OCI-LY3 (cell line): ENCODE measurements around the gene MCM6.

Experiments
- H2AFZ ChIP-seq: fragments of 200-600, 300-600 bp; shearing (Covaris generic); 2 replicates; pipeline ENCODE4 v1.6.0; 2014; ENCODE audit warnings: antibody characterized with exemption, low read depth, low read length
- H3K27ac ChIP-seq: fragments of 200-600, 300-600 bp; sonication (generic); 2 replicates; pipeline ENCODE4 v1.5.1; 2014; ENCODE audit warnings: mild to moderate bottlenecking, low read length, moderate library complexity, mixed read lengths
- H3K27me3 ChIP-seq: fragments of 200-600, 300-600 bp; sonication (generic); 2 replicates; pipeline ENCODE4 v1.6.1; 2014; ENCODE audit warnings: low read depth, low read length, mixed read lengths
- H3K36me3 ChIP-seq: fragments of 200-600, 300-600 bp; sonication (generic); replicated peaks from 2 replicates; pipeline ENCODE3; 2014; ENCODE audit warnings: low read depth, low read length, mixed read lengths
- H3K4me1 ChIP-seq: fragments of 300-600, 200-600 bp; sonication (generic); 2 replicates; pipeline ENCODE4 v1.6.1; 2014; ENCODE audit warnings: low read length, mixed read lengths
- H3K4me2 ChIP-seq: fragments of 200-600, 300-600 bp; sonication (generic); 2 replicates; pipeline ENCODE4 v1.6.1; 2014; ENCODE audit warnings: low read length, mixed read lengths
- H3K4me3 ChIP-seq: fragments of 300-600, 200-600 bp; sonication (generic); 2 replicates; pipeline ENCODE4 v1.5.1; 2014; ENCODE audit warnings: antibody characterized with exemption, mild to moderate bottlenecking, low read length, moderate library complexity
- H3K79me2 ChIP-seq: fragments of 300-600, 200-600 bp; shearing (Covaris generic); 2 replicates; pipeline ENCODE4 v1.6.1; 2014; ENCODE audit warnings: mild to moderate bottlenecking, low read length, mixed read lengths
- H3K9ac ChIP-seq: fragments of 300-600, 200-600 bp; shearing (Covaris generic); 2 replicates; pipeline ENCODE4 v1.6.0; 2014; ENCODE audit warnings: mild to moderate bottlenecking, low read length, moderate library complexity
- H3K9me3 ChIP-seq: fragments of 200-600, 300-600 bp; shearing (Covaris generic); 2 replicates; pipeline ENCODE4 v1.6.1; 2014; ENCODE audit warnings: low read length, mixed read lengths; ENCODE audit not compliant: insufficient read depth
- H4K20me1 ChIP-seq: fragments of 200-600, 300-600 bp; sonication (generic); 2 replicates; pipeline ENCODE4 v1.6.1; 2016; ENCODE audit warnings: low read length, mixed read lengths; ENCODE audit not compliant: insufficient read depth
- CTCF ChIP-seq: fragments of 200-600, 300-600 bp; sonication (generic); IDR thresholded peaks from 2 replicates; pipeline ENCODE4 v1.5.1; 2014; ENCODE audit warnings: antibody characterized with exemption, low read length, low read depth
- EZH2phosphoT487 ChIP-seq: fragments of 200-600 bp; shearing (Covaris generic); IDR thresholded peaks from 2 replicates; pipeline ENCODE4 v1.6.1; 2018; ENCODE audit warnings: antibody characterized with exemption, mixed run types, low read depth

The MCM6 gene

GRCh38 chr2:135829378-135830135 lies 46.7 kb downstream of the MCM6 start:
- Histone ChIP-seq H3K36me3 (no peaks in the 10 kb centered on the region), H3K4me3 (no peak overlapping the region), H3K4me1 (no peaks in the 10 kb centered on the region), H3K9me3 (no peaks in the 10 kb centered on the region), H3K9ac (no peak overlapping the region), H2AFZ (no peak overlapping the region), H4K20me1 (no peaks in the 10 kb centered on the region), H3K27ac (no peak overlapping the region), H3K4me2 (no peak overlapping the region), H3K27me3 (no peaks in the 10 kb centered on the region), H3K79me2 (no peaks in the 10 kb centered on the region)
- no peak for TF ChIP-seq CTCF
- TF ChIP-seq EZH2phosphoT487: no peak

GRCh38 chr2:135826544-135826943 lies 49.7 kb downstream of the MCM6 start:
- Histone ChIP-seq H3K4me1 (no peaks in the 10 kb centered on the region), H3K79me2 (no peaks in the 10 kb centered on the region), H2AFZ (no peak overlapping the region), H3K27ac (no peak overlapping the region), H3K36me3 (peaks cover 13% of the 10 kb centered on the region), H3K9me3 (no peaks in the 10 kb centered on the region), H3K9ac (no peak overlapping the region), H3K27me3 (no peaks in the 10 kb centered on the region), H3K4me2 (no peak overlapping the region), H4K20me1 (no peaks in the 10 kb centered on the region), H3K4me3 (no peak overlapping the region)
- no peak for TF ChIP-seq EZH2phosphoT487
- TF ChIP-seq CTCF: no peak

- Histone ChIP-seq H3K4me2 (no peak overlapping the region), H3K4me3 (no peak overlapping the region), H3K36me3 (peaks cover 13% of the 10 kb centered on the region), H3K79me2 (no peaks in the 10 kb centered on the region), H3K9me3 (no peaks in the 10 kb centered on the region), H2AFZ (no peak overlapping the region), H4K20me1 (no peaks in the 10 kb centered on the region), H3K9ac (no peak overlapping the region), H3K4me1 (no peaks in the 10 kb centered on the region), H3K27me3 (no peaks in the 10 kb centered on the region), H3K27ac (no peak overlapping the region)
- TF ChIP-seq CTCF (no peak), EZH2phosphoT487 (no peak)
These were observed 50.6 kb downstream of the MCM6 start for GRCh38 chr2:135825550-135826176.

GRCh38 chr2:135825131-135825530 lies 51.1 kb downstream of the MCM6 start:
- H3K9ac ChIP-seq: no peak overlapping the region
- no peak for TF ChIP-seq CTCF
- no peak for TF ChIP-seq EZH2phosphoT487
- H3K9me3 ChIP-seq: no peaks in the 10 kb centered on the region
- no peak overlapping the region for H2AFZ ChIP-seq
- H3K4me1 ChIP-seq: no peaks in the 10 kb centered on the region
- no peaks in the 10 kb centered on the region for H3K27me3 ChIP-seq
- no peaks in the 10 kb centered on the region for H3K79me2 ChIP-seq
- no peak overlapping the region for H3K4me3 ChIP-seq
- no peak overlapping the region for H3K4me2 ChIP-seq
- H3K27ac ChIP-seq: no peak overlapping the region
- H3K36me3 ChIP-seq: peaks cover 13% of the 10 kb centered on the region
- H4K20me1 ChIP-seq: no peaks in the 10 kb centered on the region
